Colonic mucosa (tissue), 4 donors: ENCODE measurements around the gene C3orf22. TPM values are rescaled to one million over a fixed set of nuclear protein-coding genes. Genes with fewer than 3 reads are reported as not detected.

ENCODE experiments used
- DNase-seq: peaks from one replicate; pipeline ENCODE4 v3.0.0-alpha.2; 2020
- H3K27ac ChIP-seq: fragments of 200-600 bp; one replicate; pipeline ENCODE4 v1.8.0; 2021
- H3K27me3 ChIP-seq: fragments of 200-600 bp; one replicate; pipeline ENCODE4 v1.8.0; 2021
- H3K36me3 ChIP-seq: fragments of 200-600 bp; one replicate; pipeline ENCODE4 v1.8.0; 2021
- H3K4me1 ChIP-seq: fragments of 200-600 bp; one replicate; pipeline ENCODE4 v1.8.0; 2021; ENCODE audit warnings: mild to moderate bottlenecking
- H3K4me3 ChIP-seq: fragments of 200-600 bp; one replicate; pipeline ENCODE4 v1.8.0; 2021
- H3K9ac ChIP-seq, 2 donors: one replicate each; pipeline ENCODE4 v1.7.0; 2013; ENCODE audit warnings: control low read depth in 2 of 2, low read depth in 2 of 2, low read length in 2 of 2
- H3K9me3 ChIP-seq: fragments of 200-600 bp; one replicate; pipeline ENCODE4 v1.8.0; 2021
- CTCF ChIP-seq: fragments of 200-600 bp; IDR thresholded peaks from one replicate; pipeline ENCODE4 v1.8.0; 2022; ENCODE audit warnings: antibody characterized with exemption, mild to moderate bottlenecking
- intact Hi-C: fragments of 100-400 bp; cut with DNase I; formaldehyde crosslinking; loops from one replicate; pipeline ENCODE4 v1.14.1; 2022
- total RNA-seq, 2 donors: library from RNA; stranded (reverse); fragmentation: NEBNext Ultra II Directional in 1 of 2; extraction: Animal tissue kit (Norgen Biotek cat#: 25700) in 1 of 2; gene quantifications; one replicate each; pipeline ENCODE4 v1.2.1, GENCODE V29; 2021
- donor health status: healthy.
- donor health status: DM: no; HTN: no; CAD: no.
- donor health status: DM: no; HTN: no; CAD: no.

Gene C3orf22
- total RNA-seq, 2 donors from 2014 or later, result not detected

GRCh38 chr3:126582311-126582710 lies 23.6 kb upstream of the C3orf22 start:
- Histone ChIP-seq H3K4me3 (no peak overlapping the region), H3K9ac (no peak overlapping the region), H3K27me3 (no peaks in the 10 kb centered on the region), H3K9me3 (no peaks in the 10 kb centered on the region), H3K4me1 (no peaks in the 10 kb centered on the region), H3K36me3 (no peaks in the 10 kb centered on the region), H3K27ac (no peak overlapping the region)
- intact Hi-C loops, result no loop called here
- TF ChIP-seq CTCF, result no peak
- no peak for DNase-seq

GRCh38 chr3:126581569-126581968 lies 22.8 kb upstream of the C3orf22 start:
- Histone ChIP-seq H3K4me3 (no peak overlapping the region), H3K9ac (no peak overlapping the region), H3K27ac (no peak overlapping the region), H3K4me1 (no peaks in the 10 kb centered on the region), H3K9me3 (no peaks in the 10 kb centered on the region), H3K27me3 (no peaks in the 10 kb centered on the region), H3K36me3 (no peaks in the 10 kb centered on the region)
- intact Hi-C loops, result no loop called here
- no peak for TF ChIP-seq CTCF
- DNase-seq, result no peak

- no peak for TF ChIP-seq CTCF
- Histone ChIP-seq H3K27me3 (no peaks in the 10 kb centered on the region), H3K4me1 (no peaks in the 10 kb centered on the region), H3K9me3 (no peaks in the 10 kb centered on the region), H3K9ac (no peak overlapping the region), H3K4me3 (no peak overlapping the region), H3K36me3 (no peaks in the 10 kb centered on the region), H3K27ac (no peak overlapping the region)
- intact Hi-C loops, result no loop called here
- no peak for DNase-seq
Observed at GRCh38 chr3:126580746-126581145, 22.0 kb upstream of the C3orf22 start.

DNA sequence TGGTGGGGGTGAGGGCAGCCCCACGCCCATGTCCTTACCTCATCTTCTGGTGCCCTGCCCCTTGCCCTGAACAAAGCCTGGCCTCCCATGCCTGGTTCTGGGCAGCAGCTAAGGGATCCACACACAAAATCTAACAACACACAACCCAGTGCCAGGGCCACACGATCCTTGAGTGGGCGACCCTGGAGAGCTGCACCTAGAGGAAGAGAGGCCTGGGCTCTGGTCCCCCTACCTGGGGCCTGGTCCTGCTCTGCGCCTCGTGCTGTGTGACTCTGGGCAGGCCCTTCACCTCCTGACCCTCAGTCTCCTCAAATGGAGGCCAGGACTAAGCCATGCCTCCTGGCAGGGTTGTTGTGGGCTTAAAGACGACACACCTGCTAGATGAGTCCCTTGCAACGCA lies 20.0 kb upstream of the C3orf22 start:
- H3K4me3 ChIP-seq, result no peak overlapping the region

GRCh38 chr3:126577261-126577660 lies 18.5 kb upstream of the C3orf22 start:
- Histone ChIP-seq H3K4me1 (no peaks in the 10 kb centered on the region), H3K4me3 (no peak overlapping the region), H3K9ac (no peak overlapping the region), H3K27me3 (no peaks in the 10 kb centered on the region), H3K9me3 (no peaks in the 10 kb centered on the region), H3K36me3 (no peaks in the 10 kb centered on the region), H3K27ac (no peak overlapping the region)
- intact Hi-C loops, result no loop called here
- DNase-seq, result no peak
- TF ChIP-seq CTCF, result no peak

More for the DNA sequence above, 20.0 kb upstream of the C3orf22 start:
- TF ChIP-seq CTCF, result no peak
- Histone ChIP-seq H3K9ac (no peak overlapping the region), H3K27me3 (no peaks in the 10 kb centered on the region), H3K27ac (no peak overlapping the region), H3K4me1 (no peaks in the 10 kb centered on the region), H3K9me3 (no peaks in the 10 kb centered on the region), H3K36me3 (no peaks in the 10 kb centered on the region)
- DNase-seq, result no peak
- intact Hi-C loops, result no loop called here
